ENCODE data around the gene ZBTB5.

Gene ZBTB5

DNA sequence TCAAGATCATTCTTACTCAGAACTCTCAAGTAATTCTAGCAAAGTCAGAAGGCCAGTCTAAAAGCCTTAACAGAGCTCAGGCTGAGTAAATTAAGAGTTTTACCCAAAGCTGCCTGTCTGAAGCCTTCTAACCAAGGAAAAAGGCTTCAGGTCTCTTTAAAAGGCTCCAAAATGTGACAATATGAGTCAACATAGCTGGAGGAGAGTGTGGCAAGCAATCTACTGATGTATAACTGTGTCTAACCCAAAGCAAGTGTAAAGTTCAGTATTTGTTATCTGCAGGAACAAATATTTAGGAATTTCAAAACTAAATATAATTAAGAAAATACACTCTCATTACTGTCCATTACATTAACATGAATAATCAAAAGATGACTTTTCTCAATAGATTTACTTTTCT, 11.0 kb downstream of the ZBTB5 start:
- peaks cover 29% of the 10 kb centered on the region for H3K9me3 Mint-ChIP-seq
- no peak overlapping the region for H3K27ac Mint-ChIP-seq
- H3K27me3 Mint-ChIP-seq (ENCODE audit: low read depth, poor library complexity): peaks cover 3% of the 10 kb centered on the region
- peaks cover 77% of the 10 kb centered on the region for H3K36me3 Mint-ChIP-seq (ENCODE audit: low read depth)
- no peak for DNase-seq
- H3K4me3 Mint-ChIP-seq: no peak overlapping the region
- peaks cover 7% of the 10 kb centered on the region for H3K4me1 Mint-ChIP-seq
- no peak for TF ChIP-seq CTCF (IDR thresholded peaks at IDR 0.05)

DNA sequence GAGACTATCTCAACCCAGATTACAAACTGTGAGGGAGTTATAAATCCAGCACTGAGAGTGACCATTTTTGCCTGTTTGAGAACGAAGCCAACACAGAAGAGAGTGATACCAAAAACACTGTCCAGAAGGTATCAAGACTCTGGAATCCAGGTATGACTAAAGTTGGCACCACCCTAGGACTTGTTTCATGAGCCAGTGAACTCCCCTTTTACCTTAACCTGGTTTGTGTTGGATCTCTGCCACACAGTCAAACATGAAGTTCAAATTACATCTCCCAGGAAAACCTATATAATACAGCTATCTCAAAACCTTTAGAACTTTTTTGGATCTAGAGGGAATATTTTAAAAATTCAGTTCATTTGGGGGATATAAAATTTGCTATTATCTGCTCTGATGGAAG, 11.4 kb downstream of the ZBTB5 start:
- Mint-ChIP-seq H3K27ac (no peak overlapping the region), H3K9me3 (peaks cover 29% of the 10 kb centered on the region), H3K4me1 (peaks cover 7% of the 10 kb centered on the region), H3K36me3 (ENCODE audit: low read depth) (peaks cover 73% of the 10 kb centered on the region), H3K4me3 (no peak overlapping the region), H3K27me3 (ENCODE audit: low read depth, poor library complexity) (peaks cover 3% of the 10 kb centered on the region)
- TF ChIP-seq CTCF (IDR thresholded peaks at IDR 0.05): no peak
- no peak for DNase-seq

GRCh38 chr9:37452611-37453010, 12.6 kb downstream of the ZBTB5 start:
- peaks cover 7% of the 10 kb centered on the region for H3K4me1 Mint-ChIP-seq

GRCh38 chr9:37451628-37452027, 13.6 kb downstream of the ZBTB5 start:
- Mint-ChIP-seq H3K27me3 (ENCODE audit: low read depth, poor library complexity) (peaks cover 3% of the 10 kb centered on the region), H3K36me3 (ENCODE audit: low read depth) (peaks cover 63% of the 10 kb centered on the region)
- TF ChIP-seq CTCF (IDR thresholded peaks at IDR 0.05): no peak

More at GRCh38 chr9:37452611-37453010, 12.6 kb downstream of the ZBTB5 start:
- Mint-ChIP-seq H3K4me3 (no peak overlapping the region), H3K27ac (no peak overlapping the region), H3K36me3 (ENCODE audit: low read depth) (peaks cover 67% of the 10 kb centered on the region), H3K9me3 (peaks cover 26% of the 10 kb centered on the region), H3K27me3 (ENCODE audit: low read depth, poor library complexity) (peaks cover 3% of the 10 kb centered on the region)
- DNase-seq: no peak
- TF ChIP-seq CTCF (IDR thresholded peaks at IDR 0.05): no peak

DNA sequence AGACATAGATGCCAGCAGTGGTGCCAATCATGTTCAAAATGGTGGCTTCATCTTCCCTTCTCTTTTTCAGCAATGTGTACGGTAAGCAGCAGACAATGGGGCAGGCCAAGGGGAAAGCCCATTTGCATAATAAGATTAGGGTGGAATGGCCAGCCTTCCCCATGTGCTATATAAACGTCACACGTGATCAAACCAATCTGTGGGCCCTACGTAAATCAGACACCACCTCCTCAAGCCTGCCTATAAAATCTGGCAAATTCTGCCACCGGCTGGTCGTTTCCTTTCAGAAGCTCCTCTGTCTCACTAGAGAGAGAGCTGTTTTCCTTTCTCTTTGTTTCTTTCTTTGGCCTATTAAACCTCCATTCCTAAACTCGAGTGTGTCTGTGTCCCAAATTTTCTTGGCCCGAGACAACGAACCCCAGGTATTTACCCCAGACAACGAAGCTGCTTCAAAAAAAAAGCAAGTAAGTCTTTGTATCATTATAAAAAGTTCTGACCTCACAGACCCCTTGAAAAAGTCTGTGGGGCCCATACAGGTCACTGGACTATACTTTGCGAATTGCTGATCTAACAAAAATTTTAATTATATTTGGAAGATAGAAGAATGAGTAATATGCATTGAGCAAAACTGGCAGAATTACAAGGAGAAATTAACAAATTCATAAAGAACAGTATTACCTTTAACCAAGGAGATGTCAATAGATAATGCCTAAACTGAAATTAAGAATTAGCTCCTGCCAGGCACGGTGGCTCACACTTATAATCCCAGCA, 15.2 kb downstream of the ZBTB5 start:
- Mint-ChIP-seq H3K27me3 (ENCODE audit: low read depth, poor library complexity) (peaks cover 3% of the 10 kb centered on the region), H3K9me3 (peaks cover 5% of the 10 kb centered on the region), H3K27ac (peak overlapping the region; percentile 92), H3K4me3 (no peak overlapping the region), H3K36me3 (ENCODE audit: low read depth) (peaks cover 50% of the 10 kb centered on the region), H3K4me1 (peaks cover 7% of the 10 kb centered on the region)
- DNase-seq: no peak
- TF ChIP-seq CTCF (IDR thresholded peaks at IDR 0.05): no peak

More at GRCh38 chr9:37451628-37452027, 13.6 kb downstream of the ZBTB5 start:
- no peak for DNase-seq
- peaks cover 19% of the 10 kb centered on the region for H3K9me3 Mint-ChIP-seq
- H3K27ac Mint-ChIP-seq: peak overlapping the region; percentile 36
- H3K4me3 Mint-ChIP-seq: no peak overlapping the region
- H3K4me1 Mint-ChIP-seq: peaks cover 7% of the 10 kb centered on the region

DNA sequence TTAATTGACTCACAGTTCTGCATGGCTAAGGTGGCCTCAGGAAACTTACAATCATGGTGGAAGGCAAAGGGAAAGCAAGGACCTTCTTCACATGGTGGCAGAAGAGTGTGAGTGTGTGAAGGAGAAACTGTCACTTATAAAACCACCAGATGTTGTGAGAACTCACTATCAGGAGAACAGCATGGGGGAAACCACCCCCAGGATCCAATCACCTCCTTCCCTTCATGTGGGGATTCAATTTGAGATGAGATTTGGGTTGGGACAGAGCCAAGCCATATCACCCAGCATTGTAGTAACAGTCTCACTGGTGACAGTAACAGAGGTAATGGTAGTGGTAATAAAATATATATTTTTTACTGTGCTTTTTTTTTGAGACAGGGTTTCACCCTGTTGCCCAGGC, 18.1 kb downstream of the ZBTB5 start:
- Mint-ChIP-seq H3K9me3 (no peaks in the 10 kb centered on the region), H3K27ac (no peak overlapping the region), H3K4me1 (peaks cover 11% of the 10 kb centered on the region), H3K36me3 (ENCODE audit: low read depth) (peaks cover 56% of the 10 kb centered on the region), H3K4me3 (no peak overlapping the region), H3K27me3 (ENCODE audit: low read depth, poor library complexity) (peaks cover 3% of the 10 kb centered on the region)
- no peak for TF ChIP-seq CTCF (IDR thresholded peaks at IDR 0.05)
- DNase-seq: no peak
